MM.1S (cell line): Measurements from ENCODE around the gene ZPR1.

ENCODE experiments used
- CTCF ChIP-seq: fragments of 300-600 bp; sonication (generic); IDR thresholded peaks from 2 replicates; pipeline ENCODE4 v1.5.1; 2016; ENCODE audit warnings: antibody characterized with exemption, low read length, mixed read lengths
- EZH2 ChIP-seq: fragments of 300-600 bp; sonication (generic); optimal IDR thresholded peaks from 2 replicates; pipeline ENCODE3; 2017; ENCODE audit warnings: low read depth, mild to moderate bottlenecking, antibody characterized with exemption, low read length, mixed read lengths

DNA sequence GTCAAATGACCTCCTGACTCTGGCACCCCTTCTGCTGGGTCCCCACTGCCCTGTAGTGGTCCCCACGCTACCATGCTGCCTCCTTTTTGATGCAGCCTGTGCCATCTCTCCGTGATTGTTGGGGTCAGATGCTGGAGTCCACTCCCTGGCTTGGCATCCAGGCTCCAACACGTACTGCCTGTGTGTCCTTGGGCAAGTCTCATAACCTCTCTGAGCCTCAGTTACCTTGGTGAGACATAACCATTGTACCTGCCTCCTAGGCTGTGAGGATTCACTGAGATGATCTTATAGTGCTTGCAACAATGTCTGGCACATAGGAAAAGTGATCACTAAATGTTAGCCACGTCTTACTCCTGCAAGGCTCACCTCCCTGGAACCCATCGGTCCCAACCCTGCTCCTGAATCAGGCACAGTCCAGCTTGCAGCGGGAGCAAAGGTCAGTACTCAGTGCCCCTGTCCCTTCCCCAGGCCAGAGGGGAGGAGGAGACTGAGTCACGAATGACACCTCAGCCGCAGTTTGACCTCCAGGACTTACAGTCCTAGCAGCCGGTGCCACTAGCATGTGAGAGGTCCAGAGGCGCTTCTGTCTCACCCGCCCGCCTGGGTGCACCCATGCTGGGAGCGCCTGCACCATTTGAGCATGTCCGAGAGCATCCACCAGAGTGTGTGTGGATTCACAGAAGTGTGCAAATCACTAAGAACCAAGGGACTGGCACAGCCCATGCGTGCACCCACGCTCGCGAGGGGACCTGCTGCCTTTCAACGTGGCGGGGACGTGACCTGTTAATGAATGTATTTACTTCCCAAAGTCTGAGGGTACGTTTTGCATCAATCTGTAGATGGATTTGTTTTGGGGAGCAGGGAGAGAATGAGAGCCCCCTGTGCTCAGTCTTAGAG, 38.3 kb upstream of the ZPR1 start:
- TF ChIP-seq CTCF (no peak), EZH2 (no peak)
